HG02840 (cell line): ENCODE results near the gene RGS14.
"Not testable (repeated sequence)": the region's sequence is repeated elsewhere in the genome, so short reads cannot be mapped to it uniquely, and the experiment has no call there.

Experiments used
- ATAC-seq: cut with Tn5 transposase; IDR thresholded peaks from one replicate; pipeline ENCODE4 v1.9.1; 2021; ENCODE audit warnings: mild to moderate bottlenecking, moderate library complexity, moderate number of reproducible peaks; ENCODE audit not compliant: unreplicated experiment, low FRiP score

Gene RGS14

DNA sequence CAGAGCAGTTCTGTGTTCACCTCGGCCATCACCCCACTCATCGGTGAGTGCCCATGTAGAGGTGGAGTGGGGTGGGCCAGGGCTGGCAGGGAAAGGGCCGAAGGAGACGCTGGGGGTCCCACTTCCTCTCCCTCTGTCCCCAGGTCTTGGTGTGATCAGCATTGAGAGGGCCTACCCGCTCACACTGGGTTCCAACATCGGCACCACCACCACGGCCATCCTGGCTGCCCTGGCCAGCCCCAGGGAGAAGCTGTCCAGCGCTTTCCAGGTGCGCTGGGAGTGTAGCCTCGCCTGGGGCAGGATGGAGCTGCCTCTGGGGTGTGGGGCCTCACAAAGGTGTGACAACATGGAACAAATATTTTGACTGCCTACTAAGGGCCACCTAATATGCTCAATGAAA lies 39.1 kb downstream of the RGS14 start:
- no peak for ATAC-seq

- no peak for ATAC-seq
These were observed 40.2 kb downstream of the RGS14 start for GRCh38 chr5:177397875-177398390.

DNA sequence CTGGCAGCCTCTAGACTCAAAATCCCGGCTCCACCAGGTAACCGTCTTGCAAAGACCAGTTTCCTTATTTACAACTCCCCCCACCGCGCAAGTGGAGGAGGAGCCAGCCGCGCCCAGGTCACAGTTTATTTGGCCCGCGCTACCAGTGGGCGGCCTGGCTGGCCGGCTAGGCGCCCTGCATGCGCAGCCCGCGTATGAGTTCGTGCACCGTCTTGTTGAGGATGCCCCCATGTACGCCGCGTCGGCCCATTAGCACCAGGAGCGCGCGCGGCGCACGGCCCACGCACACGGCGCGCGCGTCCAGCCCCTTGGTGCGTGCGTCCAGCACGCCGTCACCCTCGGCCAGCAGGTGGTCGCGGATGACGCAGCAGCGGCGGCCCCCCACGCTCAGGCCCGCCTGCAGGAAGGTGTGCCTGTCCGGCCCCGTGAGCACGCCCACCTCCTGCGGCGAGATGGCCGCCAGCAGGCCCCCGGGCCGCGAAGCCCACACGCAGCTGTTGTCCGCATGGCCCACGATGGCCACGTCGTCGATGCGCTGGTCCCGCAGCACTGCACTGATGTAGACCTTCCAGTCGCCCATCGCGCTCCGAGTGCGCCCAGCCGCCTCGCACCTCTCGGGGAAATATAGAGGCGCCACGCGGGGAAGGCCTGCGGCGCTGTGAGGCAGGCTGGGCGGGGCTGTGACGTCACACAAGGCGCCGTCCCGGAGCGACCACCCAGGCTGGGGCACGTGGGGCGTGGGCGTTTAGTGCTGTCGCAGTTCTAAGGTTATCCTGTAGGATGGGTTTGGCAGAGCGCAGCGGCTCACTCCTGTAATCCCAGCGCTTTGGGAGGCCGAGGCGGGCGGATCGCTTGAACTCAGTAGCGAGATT lies 42.5 kb downstream of the RGS14 start, which contains the start of gene PFN3:
Gene PFN3, minus strand, starts transcription at position 665 of the 872 bp plus-strand sequence. Its CDS starts 85 bp downstream, at position 580.
- ATAC-seq = no peak

DNA sequence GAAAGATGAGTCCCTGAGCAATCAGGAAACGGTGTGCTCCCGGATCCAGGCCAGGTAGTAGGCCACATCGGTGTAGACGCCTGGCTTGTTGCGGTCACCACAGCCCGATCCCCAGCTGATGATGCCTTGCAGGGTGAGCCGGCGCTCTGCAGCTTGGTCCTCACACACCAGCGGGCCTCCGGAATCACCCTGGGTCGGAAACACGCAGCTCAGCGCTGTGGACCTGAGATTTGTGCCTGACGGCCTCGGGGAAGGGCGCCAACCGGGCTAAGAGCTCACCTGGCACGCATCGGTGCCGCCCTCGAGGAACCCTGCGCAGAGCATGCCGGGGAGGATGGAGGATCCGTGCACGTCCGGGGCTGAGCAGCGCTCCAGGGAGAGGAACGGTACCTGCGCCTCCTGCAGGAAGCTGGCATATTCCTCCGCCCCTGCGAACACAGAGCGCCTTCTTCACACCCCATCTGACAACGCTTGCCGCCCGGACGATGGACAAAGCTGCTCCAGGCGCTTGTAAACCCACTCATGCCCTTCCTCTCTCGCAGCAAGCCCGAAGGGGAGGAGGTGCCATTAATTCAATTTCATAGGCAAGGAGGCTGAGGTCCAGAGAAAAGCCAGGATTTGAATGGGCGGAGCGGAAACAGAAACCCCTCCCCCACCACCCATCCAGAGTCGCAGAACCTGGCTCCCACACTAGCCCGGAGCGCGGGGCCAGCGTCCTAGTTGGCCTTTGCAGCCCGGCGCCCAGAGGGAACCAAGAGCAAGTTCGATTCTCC lies 44.7 kb downstream of the RGS14 start:
- ATAC-seq = no peak

DNA sequence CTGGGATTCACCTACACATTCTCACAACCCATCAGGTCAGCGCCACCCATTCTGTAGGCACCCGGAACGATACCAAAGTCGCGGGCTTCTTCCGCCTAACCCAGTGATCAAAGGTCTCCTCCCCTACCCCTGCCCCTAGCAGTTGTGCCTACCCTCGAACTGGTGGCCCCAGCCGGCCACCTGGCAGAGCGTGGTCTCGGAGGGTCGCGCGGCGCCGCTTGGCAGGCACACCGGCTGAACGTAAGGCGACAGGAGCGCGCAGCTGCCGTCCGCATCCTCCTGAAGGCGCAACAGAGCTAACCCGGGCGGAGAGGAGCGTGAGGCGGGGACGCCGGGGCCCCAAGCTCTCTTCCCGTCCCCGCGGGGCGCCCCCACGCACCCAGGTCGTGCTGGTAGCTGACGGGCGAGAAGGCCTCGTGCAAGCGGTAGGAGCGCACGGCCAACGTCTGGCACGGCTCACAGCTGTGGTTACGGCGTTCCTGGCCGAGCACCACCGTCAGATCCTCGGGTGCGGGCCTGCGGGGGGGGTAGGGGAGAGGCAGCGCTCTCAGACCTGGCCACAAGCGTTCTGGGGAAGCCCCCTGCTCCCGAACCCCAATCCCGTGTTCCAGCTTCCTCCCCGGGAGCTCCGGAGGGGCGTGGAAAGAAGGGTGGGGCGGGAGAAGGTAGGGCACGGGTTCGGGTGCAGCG lies 45.5 kb downstream of the RGS14 start:
- no peak for ATAC-seq

- ATAC-seq = peak; percentile 64
These were observed 46.3 kb downstream of the RGS14 start for GRCh38 chr5:177403792-177404640.

GRCh38 chr5:177404641-177405179 lies 47.0 kb downstream of the RGS14 start:
- no peak for ATAC-seq

DNA sequence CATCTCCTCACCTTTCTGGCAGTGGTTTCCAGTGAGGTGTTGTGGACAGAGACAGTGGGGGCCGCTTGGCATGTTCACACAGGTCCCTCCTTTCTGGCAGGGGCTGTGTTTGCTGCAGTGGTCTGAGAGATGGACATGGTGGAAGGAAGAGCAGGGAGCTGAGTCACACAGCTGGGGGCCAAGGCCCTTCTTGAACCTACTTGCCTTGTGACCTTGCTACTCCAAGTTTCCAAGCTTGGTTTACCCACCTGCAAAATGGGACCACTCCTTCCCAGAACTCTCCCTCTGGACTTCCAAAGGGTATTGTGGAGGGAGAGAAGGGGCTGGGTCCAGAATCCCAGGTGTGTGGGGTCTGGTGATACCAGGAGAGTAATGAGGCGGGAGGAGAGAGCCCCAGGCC lies 47.6 kb downstream of the RGS14 start:
- ATAC-seq = no peak

DNA sequence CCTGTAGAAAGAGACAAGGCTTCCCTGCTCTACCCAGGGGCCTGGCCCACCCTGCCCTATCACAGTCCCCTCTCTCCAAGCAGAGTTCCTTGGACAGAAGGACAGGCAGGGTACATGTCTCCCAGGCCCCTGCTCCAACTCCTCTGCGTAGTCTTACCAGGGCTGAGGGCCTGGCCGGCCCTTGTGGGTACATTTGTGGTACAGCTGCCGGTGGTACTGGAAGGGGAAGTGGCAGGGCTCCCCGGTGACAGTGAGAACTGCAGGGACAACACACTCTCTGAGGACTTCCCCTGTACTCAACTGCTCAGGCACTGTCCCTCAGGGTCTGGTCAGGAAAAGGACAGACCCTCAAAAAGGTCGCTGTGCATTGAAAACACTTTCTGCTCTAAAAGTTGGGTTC lies 48.1 kb downstream of the RGS14 start:
- no peak for ATAC-seq

DNA sequence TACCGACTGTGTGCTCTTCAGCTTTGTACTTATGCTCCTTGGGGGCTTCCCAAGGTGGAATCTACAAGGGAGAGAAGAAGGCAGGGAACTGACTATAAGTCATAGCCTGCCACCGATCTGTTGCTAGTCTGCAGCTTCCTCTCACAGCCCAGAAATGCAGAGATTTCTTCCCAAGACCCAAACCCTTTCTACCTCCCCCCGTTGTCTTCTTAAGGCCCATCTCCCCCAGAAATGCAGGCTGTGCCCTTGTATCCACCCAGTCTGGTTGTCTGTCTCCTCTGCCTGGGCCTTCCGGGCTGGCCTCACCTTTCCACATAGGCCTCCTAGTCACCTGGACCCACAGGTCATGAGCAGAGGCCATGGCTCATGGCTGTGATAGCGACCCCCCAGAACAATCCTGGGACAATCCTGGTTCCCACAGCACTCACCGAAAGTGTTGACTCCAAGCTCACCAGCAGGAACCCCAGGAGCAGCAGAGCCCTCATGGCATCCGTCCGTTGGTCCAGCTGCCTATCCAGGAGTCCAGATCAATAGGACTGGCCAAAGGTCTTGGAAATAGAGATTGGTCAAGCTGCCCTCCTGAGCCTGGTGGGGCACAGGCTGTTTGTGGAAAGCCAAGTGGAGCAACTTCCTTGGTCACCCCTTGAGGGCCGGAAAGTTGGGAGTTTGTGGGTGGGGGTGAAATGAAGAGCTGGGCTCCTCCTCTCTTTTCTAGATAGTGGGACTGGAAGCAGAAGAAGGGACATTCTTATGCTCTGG lies 51.5 kb downstream of the RGS14 start, which contains the start of gene F12:
Gene F12, minus strand, starts transcription at position 522 of the 759 bp plus-strand sequence. Its CDS starts 37 bp downstream, at position 485.
- no peak for ATAC-seq

DNA sequence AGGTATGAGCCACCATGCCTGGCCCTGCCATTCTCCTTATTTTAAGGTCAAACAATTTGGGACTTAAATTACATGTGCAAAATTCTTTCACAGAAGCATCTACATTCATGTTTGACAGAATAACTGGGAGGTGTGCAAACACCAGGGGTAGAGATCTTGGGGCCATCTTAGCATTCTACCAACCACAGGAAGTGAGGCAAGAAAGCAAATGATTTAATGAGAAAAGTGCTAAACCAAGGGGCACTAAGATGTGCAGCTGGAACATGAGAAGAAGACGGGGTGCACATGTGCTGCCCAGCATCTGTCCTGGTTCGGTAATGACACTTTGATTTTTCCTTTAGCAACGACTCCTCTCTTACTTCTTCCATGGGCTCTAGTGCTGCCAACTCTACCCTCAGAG lies 52.9 kb downstream of the RGS14 start:
- ATAC-seq = no peak

- ATAC-seq = peak; percentile 51
These were observed 55.0 kb downstream of the RGS14 start for GRCh38 chr5:177412603-177413233.

GRCh38 chr5:177414481-177414880 lies 56.8 kb downstream of the RGS14 start:
- ATAC-seq = no peak

- not testable (repeated sequence) for ATAC-seq
These were observed 59.4 kb downstream of the RGS14 start for GRCh38 chr5:177417081-177417480.

- no peak for ATAC-seq
These were observed 61.3 kb downstream of the RGS14 start for GRCh38 chr5:177419046-177419445.

DNA sequence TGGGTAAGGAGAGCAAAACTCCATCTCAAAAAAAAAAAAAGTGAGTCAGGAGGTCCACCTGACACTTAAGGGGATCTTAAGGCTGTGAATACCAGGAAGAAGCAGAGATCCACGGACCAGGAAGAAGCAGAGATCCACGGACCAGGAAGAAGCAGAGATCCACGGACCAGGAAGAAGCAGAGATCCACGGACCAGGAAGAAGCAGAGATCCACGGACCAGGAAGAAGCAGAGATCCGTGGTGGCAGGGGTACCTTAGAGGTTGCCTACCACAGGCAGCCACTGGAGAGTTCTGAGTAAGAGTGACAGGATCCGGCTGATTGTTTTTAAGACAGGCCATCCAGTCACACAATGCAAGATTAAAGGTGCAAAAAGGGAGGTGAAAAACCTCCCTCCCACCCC lies 62.7 kb downstream of the RGS14 start:
- not testable (repeated sequence) for ATAC-seq

- no peak for ATAC-seq
These were observed 63.5 kb downstream of the RGS14 start for GRCh38 chr5:177421062-177421798.
